ENCODE measurements around the gene TBCD.

TBCD gene

DNA sequence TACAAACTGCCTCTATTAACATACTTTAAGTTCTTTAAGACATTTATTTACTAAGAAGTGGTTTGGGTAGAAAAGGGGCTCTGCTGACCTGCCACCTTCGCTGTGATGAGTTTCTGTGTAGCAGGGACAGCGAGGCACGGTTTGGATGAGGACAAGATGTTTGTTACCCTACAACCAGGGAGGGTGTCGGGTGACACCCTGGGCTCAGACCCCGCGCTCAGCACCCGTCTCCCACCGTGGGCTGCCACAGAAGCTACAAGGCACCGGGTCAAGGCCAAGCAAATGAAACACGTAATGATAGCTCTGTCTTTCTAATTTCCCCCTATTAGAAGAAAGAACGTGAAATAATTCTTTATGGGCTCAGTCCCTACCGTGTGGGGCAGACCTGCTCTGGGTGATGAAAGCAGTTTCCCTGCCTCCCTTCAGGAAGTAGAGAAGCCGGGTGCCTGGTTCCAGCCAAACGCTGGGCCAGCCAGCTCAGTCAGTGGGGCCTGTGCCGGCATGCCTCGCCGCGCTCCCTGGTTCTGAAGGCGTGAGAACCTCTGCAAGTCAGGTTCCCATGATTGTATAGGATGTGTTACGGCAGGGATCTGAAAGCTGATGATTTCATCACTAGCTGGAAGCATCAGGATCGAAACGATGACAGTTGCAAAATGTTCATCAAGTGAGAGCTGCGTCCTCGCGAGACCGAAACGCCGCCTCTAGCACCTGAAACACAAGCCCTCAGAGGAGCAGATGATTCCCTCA, 84.1 kb downstream of the TBCD start:
- no peak for DNase-seq

DNA sequence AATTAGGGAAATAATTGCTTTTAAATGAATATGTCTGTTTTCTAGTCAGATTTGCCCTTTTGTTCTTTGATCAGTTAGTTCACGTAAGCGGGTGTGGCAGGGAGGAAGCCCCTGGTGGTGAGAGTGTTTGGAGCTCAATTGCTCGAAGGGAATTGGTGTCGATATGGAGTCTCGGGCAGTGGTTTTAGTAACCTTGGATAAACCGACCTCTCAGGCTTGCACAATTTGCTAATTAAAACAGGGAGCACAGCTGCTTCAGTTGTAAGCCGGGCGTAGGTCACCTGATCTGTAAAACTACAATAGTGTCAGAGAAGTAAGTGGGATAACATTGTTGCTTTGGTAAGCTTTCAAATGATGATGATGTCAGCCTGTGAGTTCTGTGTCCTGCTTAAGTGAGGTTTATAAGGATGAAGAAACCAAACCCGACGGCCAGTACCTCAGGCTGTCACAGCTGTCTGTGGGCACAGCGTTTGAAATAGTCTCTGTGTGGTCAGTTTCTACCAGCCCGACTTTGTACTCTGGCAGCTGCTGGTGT, 85.0 kb downstream of the TBCD start:
- DNase-seq = no peak

DNA sequence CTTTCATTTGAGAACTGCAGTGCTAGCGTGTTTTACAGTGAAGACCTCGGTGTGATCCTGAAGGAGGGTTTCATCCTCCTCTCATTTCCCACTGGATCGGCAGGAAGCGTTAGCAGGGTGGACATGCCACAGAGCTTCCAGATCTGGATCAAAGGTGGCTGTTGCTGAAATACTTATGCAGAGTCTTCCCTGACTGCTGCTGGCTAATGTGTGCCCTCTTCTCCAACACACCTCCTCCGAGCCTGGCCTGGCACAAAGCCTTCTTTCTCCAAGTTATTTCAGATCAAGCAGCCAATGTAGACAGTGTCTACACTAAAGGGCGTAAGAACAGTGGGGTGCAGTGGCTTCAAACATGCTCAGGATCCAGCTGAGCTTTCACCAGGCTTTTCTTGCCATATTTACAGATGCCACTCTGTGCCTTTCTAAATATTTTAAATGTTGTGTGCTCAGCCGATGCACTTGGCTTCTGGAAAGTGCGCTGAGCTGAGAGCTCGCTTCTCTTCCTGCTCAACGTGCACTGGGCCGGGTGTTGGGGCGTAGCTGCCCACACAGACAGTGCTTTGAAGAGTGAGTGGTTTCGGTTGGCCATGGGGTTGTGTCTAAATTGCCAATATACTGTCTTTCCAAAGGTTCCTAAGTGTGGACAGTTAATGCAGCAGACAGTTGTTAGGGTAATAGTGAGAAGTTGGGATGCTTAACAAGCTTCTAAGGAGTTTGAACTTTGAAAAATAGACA, 85.9 kb downstream of the TBCD start:
- DNase-seq = no peak

DNA sequence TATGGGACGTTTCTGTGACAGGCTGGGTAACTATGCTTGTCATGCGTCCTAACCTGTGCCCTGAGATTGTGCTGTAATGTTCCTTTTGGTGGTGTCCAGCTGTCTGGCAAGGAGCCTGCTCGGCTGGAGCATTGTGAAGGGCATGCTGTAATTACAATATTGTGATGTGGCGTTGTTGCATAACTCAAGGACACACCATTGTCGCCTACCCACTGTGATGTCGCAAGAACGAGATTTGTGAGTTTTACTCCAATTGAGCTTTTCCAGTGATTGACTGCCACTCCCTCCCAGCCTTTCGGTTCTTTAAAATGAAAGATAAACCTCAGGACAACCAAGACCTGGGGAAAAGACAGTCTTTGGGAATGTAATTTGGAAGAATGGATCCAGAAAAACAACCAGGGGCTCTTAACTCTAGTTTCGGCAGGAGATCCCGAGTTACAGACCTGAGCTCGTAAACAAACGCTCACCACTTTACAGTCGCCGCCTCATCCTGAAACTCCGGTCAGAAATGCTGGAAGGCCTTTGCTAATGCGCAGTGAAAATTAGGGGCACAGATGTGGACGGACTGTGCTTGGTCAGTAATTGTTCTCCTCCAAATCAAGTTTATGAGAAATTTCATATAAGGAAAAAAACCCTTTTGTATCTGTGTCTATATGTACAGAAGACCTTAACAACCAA, 86.7 kb downstream of the TBCD start:
- DNase-seq = no peak

DNA sequence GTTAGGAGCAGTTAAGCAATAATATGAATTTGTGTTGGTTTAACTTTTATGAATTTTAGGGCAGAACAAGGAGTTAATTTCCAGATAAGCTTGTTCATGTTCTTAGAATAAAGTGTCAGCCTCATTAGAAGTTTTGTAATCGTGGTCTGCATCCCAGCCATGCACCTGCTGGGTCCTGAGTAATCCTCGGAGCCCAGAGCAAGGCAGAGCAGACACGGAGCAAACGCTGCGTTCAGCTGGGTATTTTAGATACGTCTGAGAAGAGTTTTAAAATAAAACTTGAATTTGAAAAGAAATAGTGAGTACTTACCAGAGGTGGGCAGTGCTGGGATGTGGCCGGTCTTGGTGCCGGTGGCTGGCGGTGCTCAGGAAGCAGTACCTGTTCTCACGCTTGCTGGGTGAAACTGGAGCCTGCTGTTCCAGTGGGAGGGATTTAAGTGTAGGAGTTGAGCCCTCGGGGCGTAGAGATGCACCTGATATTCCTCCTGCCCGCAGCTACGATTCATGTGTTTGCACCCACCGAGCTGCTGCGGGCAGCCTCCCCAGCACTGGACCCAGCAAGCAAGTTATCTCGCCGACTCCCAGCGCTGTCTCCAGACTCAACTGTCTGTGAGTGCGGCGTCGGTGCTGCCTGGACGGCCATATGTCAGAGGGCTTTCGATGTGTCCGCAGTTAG, 87.9 kb downstream of the TBCD start, which contains the start of gene ZNF750:
TSS of gene ZNF750 (minus strand) at position 406 of the 676 bp plus-strand sequence. CDS start 7,568 bp downstream, outside the sequence.
- DNase-seq = no peak

DNA sequence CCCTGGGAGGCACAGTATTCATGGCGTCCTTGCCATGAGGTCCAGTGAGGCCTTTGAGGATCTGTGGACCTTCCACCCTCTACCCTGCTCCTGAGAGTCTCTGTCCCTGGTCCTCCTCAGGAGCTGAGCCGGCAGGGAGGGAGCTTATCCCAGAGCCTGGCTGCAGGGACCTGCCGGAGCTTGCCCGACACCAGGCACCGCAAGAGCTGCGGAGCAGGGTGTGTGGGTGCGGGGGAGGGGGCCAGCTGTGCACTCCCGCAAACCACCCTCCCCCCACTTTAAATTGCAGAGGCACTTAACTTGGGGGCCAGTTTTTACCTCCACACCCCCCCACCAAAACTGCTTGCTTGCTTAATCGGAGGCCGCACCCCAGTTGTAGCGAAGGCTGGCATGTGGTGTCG, 88.6 kb downstream of the TBCD start:
- DNase-seq = no peak

DNA sequence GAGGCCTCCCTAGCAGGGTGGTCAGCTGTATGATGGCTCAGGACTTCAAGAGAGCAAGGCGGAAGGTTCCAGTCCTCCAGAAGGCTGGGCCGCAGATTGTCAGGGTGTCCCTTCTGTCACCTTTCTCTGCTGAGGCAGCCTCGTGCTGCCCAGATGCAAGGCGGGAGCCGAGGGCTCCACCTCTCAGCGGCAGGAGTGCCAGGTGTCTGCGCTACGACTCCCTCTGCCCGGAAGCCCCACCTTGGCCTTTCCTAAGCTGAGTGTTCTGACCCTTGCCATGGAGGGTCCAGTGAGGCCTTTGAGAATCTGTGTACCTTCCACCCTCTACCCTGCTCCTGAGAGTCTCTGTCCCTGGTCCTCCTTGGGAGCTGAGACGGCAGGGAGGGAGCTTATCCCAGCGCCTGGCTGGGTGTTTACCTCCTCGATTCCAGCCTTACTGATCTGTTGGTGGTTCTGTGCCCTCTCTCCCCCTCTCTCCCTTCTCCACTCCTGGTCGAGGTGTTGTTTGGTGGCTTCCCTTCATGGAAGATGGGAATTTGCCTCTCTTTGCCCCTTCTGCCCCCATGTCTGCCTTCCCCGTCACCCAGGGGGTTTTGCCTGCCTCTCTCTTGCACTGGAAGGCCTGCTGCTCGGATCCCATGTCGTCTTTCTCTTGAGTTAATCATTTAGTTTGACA, 90.2 kb downstream of the TBCD start:
- no peak for DNase-seq

DNA sequence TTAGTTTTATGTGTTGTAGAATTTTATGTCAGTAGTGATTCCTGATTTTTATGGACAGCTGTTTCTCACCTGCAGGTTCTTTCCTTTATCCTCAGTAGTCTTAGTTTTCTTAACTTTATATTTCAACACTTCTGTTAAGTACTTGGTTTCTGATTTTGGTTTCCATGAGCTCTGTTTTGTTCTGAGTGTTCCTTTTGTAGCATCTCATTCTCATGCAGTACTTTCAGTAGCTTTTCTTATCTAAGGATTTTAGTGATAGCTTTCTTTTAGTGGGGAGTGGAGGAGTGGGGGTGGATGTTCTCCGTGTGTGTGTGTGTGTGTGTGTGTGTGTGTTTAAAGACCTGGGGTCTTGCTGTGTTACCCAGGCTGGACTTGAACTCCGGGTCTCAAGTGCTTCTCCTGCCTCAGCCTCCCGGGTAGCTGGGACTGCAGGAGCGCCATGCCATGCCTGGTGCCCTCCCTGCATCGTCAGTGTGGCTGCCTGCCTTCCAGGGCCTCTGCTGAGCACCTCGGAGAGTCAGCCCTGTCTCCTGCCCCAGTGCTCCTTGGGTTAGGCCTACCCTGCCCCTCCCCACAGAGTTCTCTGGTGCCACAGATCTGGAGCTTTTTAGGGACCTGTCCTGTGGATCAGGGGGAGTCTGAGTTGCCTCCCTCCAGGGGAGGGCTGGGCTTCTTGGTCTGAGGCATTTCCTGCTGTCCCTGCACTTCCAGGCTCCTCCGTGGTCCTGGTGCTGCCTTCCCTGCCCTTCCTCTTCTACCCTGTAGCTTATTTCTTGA, 92.2 kb downstream of the TBCD start:
- no peak for DNase-seq

DNA sequence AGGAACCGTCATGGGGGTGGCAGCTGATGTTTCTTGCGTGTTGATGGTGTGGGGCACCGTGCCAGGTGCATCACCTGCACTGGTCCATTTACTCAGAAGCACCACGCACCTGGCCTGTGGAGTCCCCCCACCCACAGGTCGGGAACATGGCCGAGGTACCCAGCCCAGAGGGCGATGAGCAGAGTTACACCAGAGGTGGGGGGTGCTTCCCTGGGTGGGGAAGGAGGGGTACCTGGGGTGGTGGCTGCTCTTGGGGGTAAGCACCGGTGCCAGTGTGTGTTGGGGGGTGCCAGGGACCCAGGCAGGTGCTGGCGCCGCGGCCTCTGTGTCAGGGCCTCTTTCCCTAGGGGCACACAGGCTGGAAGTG, 92.9 kb downstream of the TBCD start:
- DNase-seq = no peak

DNA sequence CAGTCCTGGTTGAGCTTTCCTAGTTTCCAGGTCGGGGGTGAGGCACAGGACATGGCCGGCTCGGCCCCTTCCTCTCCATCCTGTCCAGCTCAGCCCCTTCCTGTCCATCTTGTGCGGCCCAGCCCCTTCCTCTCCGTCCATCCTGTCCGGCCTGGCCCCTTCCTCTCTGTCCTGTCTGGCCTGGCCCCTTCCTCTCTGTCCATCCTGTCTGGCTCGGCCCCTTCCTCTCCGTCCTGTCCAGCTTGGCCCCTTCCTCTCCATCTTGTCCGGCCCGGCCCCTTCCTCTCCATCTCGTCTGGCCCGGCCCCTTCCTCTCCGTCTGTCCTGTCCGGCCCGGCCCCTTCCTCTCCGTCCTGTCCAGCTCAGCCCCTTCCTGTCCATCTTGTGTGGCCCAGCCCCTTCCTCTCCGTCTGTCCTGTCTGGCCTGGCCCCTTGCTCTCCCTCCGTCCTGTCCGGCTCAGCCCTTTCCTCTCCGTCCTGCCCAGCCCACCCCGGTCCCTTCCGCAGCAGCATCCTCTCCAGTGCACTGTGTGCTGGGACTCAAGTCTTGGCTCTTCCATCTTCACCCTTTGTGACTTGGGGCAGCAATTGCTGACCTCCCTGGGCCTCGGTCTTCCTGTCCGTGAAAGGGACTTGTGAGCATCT, 93.4 kb downstream of the TBCD start:
- DNase-seq = no peak

DNA sequence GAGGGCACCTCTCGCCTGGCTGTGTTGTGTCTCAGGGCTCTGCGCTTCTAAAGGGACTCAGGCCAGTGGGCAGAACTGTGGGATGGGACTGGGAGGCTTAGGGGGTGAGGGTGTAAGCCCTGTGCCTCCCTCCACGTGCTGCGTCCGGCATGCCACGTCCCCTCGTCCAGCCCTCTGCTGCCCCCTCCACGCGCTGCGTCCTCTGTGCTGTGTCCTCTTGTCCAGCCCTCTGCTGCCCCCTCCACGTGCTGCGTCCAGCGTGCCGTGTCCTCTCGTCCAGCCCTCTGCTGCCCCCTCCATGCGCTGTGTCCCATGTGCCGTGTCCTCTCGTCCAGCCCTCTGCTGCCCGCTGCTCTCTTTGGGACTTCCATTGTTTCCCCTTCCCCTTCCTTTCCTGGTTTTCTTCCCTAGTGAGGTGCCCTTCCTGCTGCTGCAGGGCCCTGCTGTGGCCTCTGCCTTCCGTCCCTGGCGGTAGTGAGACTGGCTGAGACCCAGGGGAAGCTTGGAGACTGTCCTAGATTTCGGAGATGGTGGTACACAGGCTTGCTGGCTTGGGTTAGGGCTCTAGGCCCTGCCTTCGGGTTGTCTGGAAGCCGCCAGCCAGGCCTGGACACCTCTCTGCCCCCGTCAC, 94.3 kb downstream of the TBCD start:
- DNase-seq = no peak

DNA sequence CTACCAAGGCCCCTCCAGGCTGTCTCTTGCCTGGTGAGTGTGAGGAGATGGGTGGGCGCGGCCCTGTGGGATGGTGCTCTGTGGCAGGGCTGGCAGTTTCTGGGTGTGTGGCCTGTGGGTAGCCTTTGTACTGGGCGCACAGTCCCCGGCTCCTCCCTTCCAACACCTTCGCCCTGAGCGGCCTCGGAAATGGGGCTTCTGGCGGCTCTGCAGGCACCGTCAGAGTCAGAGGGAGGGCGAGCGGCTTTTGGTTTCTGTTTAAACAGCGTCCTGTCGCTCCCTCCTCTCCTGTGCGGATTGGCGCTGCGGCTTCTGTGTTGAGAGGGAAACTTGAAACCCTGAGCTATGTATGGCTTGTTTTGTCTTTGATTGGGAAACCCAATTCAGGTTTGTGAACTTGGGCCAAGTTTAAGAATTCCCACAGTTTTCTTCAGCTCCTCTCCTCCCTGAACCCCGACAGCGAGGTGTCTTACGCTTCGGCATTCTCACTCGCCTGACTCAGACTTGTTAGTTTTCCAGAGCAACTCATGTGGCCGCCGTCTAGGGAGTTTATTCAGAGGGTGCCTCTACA, 96.2 kb downstream of the TBCD start:
- no peak for DNase-seq

DNA sequence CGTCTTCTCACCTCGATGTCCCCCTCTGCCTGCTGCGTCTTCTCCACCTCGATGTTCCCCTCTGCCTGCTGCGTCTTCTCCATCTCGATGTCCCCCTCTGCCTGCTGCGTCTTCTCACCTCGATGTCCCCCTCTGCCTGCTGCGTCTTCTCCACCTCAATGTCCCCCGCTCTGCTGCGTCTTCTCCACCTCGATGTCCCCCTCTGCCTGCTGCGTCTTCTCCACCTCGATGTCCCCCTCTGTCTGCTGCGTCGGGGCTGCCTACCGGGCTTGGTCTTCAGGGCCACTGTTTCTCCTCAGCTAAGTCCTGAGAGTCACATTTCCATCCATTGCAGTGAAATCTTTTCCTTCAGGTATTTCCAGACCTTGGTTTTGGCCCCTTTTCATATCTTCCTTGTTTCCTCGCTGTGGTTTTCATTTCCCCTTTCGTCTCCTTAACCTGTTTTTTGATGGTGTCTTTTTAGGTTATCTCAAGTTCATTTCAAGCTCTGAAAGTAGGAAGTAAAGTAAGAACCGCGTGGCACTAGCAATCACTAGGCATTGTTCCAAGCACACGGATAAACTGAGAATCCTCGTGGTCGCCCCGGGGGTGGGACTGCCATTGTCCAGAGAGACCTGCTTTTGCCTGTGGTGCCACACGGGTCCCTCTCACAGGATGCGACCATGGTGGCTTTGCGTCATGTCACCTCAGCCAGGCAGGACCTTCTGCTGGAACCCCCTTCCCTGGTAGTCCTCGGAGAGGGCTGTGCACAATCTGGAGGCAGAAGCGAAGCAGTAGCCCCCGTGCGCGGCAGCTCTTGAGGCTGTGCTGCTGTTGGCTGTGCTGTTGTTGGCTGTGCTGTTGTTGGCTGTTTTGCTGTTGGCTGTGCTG, 97.4 kb downstream of the TBCD start:
- DNase-seq = no peak

DNA sequence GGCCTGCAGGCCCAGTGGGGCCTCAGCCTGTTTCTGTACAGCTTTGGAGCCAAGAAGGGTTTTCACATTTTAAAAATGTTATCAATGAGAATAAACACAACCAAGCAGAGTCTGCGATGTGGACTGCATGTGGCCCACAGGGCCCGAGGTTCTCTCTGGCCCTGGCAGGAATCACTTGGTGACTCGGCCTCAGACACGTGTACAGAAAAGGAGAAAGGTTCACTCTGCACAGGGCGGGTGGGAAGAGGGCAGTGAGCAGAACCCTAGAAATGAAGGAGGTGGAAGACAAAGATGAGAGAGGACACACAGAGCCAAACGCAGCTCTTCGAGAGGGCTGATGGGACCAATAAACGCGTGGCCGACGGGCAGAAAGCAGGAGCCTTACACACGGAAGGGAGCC, 99.5 kb downstream of the TBCD start:
- no peak for DNase-seq

DNA sequence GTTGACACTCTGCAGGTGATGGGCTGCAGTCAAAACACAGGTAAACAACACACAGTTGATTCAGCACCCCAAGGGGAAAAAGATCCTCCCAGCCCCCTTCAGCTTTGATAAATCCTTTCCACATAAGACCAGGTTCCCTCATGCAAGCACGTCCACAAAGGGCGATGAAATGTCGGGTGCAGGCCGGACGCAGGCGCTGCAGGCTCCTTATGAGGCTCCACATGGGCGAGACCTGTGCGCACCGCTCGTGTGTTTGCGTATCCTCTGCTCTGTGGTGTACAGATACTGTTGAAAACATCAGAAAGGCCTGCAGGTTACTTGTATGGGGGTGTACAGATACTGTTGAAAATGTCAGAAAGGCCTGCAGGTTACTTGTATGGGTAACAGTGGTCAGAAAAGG, 102.4 kb downstream of the TBCD start:
- DNase-seq = no peak

DNA sequence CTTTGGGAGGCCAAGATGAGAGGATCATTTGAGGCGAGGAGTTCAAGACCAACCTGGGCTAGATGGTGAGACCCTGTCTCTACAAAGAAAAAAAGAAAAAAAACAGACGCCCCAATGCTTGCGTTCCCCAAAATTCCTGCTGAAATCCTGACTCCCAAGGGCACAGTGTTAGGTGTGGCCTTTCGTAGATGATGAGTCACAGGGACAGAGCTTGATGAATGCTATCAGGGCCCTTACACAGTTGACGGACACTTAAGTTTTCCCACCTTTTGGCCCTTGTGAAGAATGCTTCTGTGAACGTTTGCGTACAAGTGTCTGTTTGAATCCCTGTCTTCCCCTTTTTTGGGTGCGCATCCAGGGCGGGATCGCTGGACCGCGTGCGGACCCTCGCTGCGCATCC, 104.5 kb downstream of the TBCD start:
- DNase-seq = no peak

DNA sequence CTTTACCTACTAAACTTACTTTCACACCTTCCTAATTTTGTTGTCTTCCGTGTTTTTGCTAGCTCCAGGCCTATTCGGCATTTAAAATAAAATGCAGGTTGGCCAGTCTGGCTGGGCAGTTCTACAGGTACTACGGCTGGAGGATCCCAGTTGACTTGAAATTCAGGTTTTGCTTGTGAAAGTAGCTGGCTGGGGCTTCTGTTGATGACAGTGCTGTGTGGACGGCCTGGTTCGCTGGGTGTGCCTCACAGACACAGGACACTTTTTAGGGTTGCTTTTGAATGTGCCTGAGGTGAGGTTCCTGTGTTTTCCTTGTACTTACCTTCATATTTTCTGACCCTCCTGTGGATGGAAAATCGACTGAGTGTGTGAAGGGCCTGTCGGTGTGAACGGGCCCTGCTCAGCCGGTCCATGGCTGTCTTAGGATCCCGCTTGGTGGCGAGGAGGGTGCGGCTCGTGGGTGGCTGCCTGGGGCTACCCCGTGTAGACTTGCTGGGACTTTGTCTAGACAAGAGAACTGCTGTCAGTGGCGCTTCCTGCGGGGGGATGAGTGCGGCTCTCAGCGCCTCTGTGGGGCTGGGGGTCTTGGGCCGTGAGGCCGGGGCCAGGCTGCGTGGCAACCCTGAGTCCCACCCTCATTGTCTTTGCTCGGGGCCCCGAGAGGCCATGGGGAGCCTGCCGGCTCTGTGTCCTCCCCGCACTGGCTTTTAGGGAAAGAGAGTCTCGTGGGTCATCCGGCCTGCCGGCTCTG, 106.7 kb downstream of the TBCD start:
- DNase-seq = no peak
